ENCODE measurements around the gene GPANK1. TPM values are rescaled to one million over a fixed set of nuclear protein-coding genes. Genes with fewer than 3 reads are reported as not detected.

GPANK1 gene
- total RNA-seq, 1 donor from 2014 or later = 21.0 TPM

GRCh38 chr6:31691564-31692108 lies 26.8 kb upstream of the GPANK1 start:
- Mint-ChIP-seq H3K9me3 (no peaks in the 10 kb centered on the region), H3K36me3 (peaks cover 32% of the 10 kb centered on the region), H3K27me3 (ENCODE audit: insufficient read depth, low read depth) (no peaks in the 10 kb centered on the region), H3K27ac (no peak overlapping the region), H3K4me1 (peaks cover 3% of the 10 kb centered on the region), H3K4me3 (no peak overlapping the region)
- H4K20me1 ChIP-seq (ENCODE audit: low read depth) = peaks cover 3% of the 10 kb centered on the region
- H3K9ac ChIP-seq = no peak overlapping the region
- no peaks in the 10 kb centered on the region for H3K27me3 ChIP-seq
- no peaks in the 10 kb centered on the region for H3K36me3 ChIP-seq
- no peaks in the 10 kb centered on the region for H3F3A ChIP-seq (ENCODE audit: low read depth)
- no peaks in the 10 kb centered on the region for H3K79me2 ChIP-seq (ENCODE audit: low read depth)
- no peak overlapping the region for H3K4me2 ChIP-seq
- no peak overlapping the region for H3K4me3 ChIP-seq
- no peaks in the 10 kb centered on the region for H3K4me1 ChIP-seq
- no peak for DNase-seq (ENCODE audit: low spot score)
- H3K9me3 ChIP-seq (ENCODE audit: low read depth) = no peaks in the 10 kb centered on the region
- no peak for TF ChIP-seq EZH2 (IDR thresholded peaks at IDR 0.05)
- TF ChIP-seq, protein P1, sequence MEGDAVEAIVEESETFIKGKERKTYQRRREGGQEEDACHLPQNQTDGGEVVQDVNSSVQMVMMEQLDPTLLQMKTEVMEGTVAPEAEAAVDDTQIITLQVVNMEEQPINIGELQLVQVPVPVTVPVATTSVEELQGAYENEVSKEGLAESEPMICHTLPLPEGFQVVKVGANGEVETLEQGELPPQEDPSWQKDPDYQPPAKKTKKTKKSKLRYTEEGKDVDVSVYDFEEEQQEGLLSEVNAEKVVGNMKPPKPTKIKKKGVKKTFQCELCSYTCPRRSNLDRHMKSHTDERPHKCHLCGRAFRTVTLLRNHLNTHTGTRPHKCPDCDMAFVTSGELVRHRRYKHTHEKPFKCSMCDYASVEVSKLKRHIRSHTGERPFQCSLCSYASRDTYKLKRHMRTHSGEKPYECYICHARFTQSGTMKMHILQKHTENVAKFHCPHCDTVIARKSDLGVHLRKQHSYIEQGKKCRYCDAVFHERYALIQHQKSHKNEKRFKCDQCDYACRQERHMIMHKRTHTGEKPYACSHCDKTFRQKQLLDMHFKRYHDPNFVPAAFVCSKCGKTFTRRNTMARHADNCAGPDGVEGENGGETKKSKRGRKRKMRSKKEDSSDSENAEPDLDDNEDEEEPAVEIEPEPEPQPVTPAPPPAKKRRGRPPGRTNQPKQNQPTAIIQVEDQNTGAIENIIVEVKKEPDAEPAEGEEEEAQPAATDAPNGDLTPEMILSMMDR (IDR thresholded peaks at IDR 0.05) = no peak
- no peak for TF ChIP-seq EZH2phosphoT487 (IDR thresholded peaks at IDR 0.05)
- H2AFZ ChIP-seq (replicated peaks) = no peak overlapping the region
- no peak overlapping the region for H3K27ac ChIP-seq

- no peaks in the 10 kb centered on the region for H3K36me3 ChIP-seq
- no peak overlapping the region for H2AFZ ChIP-seq (replicated peaks)
- Mint-ChIP-seq H3K36me3 (peaks cover 34% of the 10 kb centered on the region), H3K9me3 (no peaks in the 10 kb centered on the region), H3K27ac (no peak overlapping the region), H3K4me1 (peaks cover 3% of the 10 kb centered on the region), H3K27me3 (ENCODE audit: insufficient read depth, low read depth) (no peaks in the 10 kb centered on the region), H3K4me3 (no peak overlapping the region)
- H4K20me1 ChIP-seq (ENCODE audit: low read depth) = peaks cover 3% of the 10 kb centered on the region
- no peak for TF ChIP-seq EZH2phosphoT487 (IDR thresholded peaks at IDR 0.05)
- TF ChIP-seq, protein P1 (IDR thresholded peaks at IDR 0.05) = no peak
- no peak for TF ChIP-seq EZH2 (IDR thresholded peaks at IDR 0.05)
- H3K4me3 ChIP-seq = no peak overlapping the region
- no peaks in the 10 kb centered on the region for H3K4me1 ChIP-seq
- DNase-seq (ENCODE audit: low spot score) = no peak
- H3K79me2 ChIP-seq (ENCODE audit: low read depth) = no peaks in the 10 kb centered on the region
- no peak overlapping the region for H3K27ac ChIP-seq
- no peaks in the 10 kb centered on the region for H3F3A ChIP-seq (ENCODE audit: low read depth)
- H3K9me3 ChIP-seq (ENCODE audit: low read depth) = no peaks in the 10 kb centered on the region
- no peaks in the 10 kb centered on the region for H3K27me3 ChIP-seq
- no peak overlapping the region for H3K9ac ChIP-seq
- H3K4me2 ChIP-seq = no peak overlapping the region
Measured at GRCh38 chr6:31691078-31691463, 26.3 kb upstream of the GPANK1 start.

- Mint-ChIP-seq H3K27me3 (ENCODE audit: insufficient read depth, low read depth) (peaks cover under 1% of the 10 kb centered on the region), H3K27ac (peak overlapping the region; percentile 34), H3K36me3 (peaks cover 40% of the 10 kb centered on the region), H3K4me1 (peaks cover 3% of the 10 kb centered on the region), H3K9me3 (no peaks in the 10 kb centered on the region), H3K4me3 (no peak overlapping the region)
- Histone ChIP-seq H3K36me3 (no peaks in the 10 kb centered on the region), H3K4me3 (no peak overlapping the region), H3K4me1 (no peaks in the 10 kb centered on the region), H3K9ac (no peak overlapping the region), H3F3A (ENCODE audit: low read depth) (no peaks in the 10 kb centered on the region), H3K4me2 (no peak overlapping the region), H3K27ac (no peak overlapping the region), H2AFZ (replicated peaks) (no peak overlapping the region), H3K79me2 (ENCODE audit: low read depth) (no peaks in the 10 kb centered on the region), H4K20me1 (ENCODE audit: low read depth) (peaks cover 3% of the 10 kb centered on the region), H3K27me3 (no peaks in the 10 kb centered on the region), H3K9me3 (ENCODE audit: low read depth) (no peaks in the 10 kb centered on the region)
- TF ChIP-seq, protein P1 (IDR thresholded peaks at IDR 0.05) = no peak
- TF ChIP-seq EZH2 (IDR thresholded peaks at IDR 0.05) (no peak), EZH2phosphoT487 (IDR thresholded peaks at IDR 0.05) (no peak)
- no peak for DNase-seq (ENCODE audit: low spot score)
Measured at GRCh38 chr6:31690231-31691077, 25.7 kb upstream of the GPANK1 start.

All from neural progenitor cell (in vitro differentiated cells).